ENCODE data around the gene PRKAR1A.

DNA sequence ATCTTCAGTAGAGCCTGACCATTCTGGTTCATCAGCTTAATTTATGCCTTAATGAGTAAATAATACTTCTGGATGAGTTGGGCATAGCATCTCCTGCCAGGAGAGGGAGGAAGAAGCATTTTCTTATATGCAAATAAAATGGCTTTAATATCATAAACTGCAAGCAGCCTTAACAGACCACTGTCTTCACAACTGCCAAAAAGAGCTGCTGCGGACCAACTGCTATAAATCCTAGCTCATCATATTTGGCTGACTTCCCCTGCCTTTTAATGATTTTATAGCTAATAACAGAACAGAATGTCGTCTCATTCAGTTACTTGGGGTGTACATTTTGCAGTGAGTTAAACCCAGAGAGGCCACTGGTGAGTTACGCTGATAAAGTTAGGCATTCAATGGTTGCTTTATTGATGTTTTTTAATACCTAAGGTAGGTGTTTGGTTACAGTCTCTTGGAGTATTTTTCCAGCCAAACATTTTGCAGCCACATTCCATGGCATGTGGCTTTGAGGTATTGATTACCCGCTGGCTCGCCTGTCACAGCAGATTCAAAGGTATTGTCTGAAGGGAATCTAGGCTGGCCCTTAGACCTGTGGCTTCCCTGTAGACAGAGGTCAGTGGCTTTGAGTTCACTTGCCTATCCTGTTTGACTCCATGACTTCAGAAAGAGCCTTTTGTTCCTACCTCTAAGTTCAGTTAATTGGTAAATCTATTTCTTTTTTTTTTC lies 72.5 kb downstream of the PRKAR1A start:
- TF ChIP-seq CTCF (IDR thresholded peaks at IDR 0.05; ENCODE audit: low read depth, low read length, missing input control) (no peak), GABPA (IDR thresholded peaks at IDR 0.05 in 1 of 2, conservative IDR thresholded peaks at IDR 0.05 in 1 of 2) (no peak), RXRA (IDR thresholded peaks at IDR 0.05) (peak; percentile 96 to 99), ATF3 (IDR thresholded peaks at IDR 0.05) (no peak), YY1 (IDR thresholded peaks at IDR 0.05) (peak; percentile 62), EGR1 (IDR thresholded peaks at IDR 0.05; ENCODE audit: low read depth in 2 of 2) (peak; percentile 11 to 19), JUND (IDR thresholded peaks at IDR 0.05) (peak in 1 of 2 donors; percentile 18), SP1 (IDR thresholded peaks at IDR 0.05) (peak; percentile 77)
- TF ChIP-seq, protein P1, sequence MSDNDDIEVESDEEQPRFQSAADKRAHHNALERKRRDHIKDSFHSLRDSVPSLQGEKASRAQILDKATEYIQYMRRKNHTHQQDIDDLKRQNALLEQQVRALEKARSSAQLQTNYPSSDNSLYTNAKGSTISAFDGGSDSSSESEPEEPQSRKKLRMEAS (IDR thresholded peaks at IDR 0.05) = peak; percentile 45
- TF ChIP-seq, protein P2, sequence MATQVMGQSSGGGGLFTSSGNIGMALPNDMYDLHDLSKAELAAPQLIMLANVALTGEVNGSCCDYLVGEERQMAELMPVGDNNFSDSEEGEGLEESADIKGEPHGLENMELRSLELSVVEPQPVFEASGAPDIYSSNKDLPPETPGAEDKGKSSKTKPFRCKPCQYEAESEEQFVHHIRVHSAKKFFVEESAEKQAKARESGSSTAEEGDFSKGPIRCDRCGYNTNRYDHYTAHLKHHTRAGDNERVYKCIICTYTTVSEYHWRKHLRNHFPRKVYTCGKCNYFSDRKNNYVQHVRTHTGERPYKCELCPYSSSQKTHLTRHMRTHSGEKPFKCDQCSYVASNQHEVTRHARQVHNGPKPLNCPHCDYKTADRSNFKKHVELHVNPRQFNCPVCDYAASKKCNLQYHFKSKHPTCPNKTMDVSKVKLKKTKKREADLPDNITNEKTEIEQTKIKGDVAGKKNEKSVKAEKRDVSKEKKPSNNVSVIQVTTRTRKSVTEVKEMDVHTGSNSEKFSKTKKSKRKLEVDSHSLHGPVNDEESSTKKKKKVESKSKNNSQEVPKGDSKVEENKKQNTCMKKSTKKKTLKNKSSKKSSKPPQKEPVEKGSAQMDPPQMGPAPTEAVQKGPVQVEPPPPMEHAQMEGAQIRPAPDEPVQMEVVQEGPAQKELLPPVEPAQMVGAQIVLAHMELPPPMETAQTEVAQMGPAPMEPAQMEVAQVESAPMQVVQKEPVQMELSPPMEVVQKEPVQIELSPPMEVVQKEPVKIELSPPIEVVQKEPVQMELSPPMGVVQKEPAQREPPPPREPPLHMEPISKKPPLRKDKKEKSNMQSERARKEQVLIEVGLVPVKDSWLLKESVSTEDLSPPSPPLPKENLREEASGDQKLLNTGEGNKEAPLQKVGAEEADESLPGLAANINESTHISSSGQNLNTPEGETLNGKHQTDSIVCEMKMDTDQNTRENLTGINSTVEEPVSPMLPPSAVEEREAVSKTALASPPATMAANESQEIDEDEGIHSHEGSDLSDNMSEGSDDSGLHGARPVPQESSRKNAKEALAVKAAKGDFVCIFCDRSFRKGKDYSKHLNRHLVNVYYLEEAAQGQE (IDR thresholded peaks at IDR 0.05) = no peak
